ENCODE measurements around the gene CRISPLD2. TPM values are rescaled to one million over a fixed set of nuclear protein-coding genes. Genes with fewer than 3 reads are reported as not detected.

CRISPLD2 gene
- total and polyA plus RNA-seq, 2 donors from 2014 or later, result 4.8 to 108 TPM

DNA sequence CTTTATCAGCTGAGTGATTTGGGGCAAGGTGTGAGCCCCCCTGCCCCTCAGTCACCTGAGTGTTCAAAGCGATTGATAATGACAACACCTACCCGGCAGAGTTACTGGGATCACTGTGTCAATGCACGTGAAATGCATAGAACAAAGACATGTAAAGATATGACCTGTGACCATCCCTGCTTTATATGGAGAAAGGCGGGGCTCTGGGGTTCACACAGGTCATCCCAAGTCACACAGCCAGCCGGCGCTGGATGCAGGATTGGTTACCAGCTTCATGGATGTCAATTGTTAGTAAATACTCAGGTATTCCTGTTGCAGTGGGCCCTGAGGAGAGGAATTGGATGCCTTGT lies 64.4 kb downstream of the CRISPLD2 start:
- TF ChIP-seq, protein P1, sequence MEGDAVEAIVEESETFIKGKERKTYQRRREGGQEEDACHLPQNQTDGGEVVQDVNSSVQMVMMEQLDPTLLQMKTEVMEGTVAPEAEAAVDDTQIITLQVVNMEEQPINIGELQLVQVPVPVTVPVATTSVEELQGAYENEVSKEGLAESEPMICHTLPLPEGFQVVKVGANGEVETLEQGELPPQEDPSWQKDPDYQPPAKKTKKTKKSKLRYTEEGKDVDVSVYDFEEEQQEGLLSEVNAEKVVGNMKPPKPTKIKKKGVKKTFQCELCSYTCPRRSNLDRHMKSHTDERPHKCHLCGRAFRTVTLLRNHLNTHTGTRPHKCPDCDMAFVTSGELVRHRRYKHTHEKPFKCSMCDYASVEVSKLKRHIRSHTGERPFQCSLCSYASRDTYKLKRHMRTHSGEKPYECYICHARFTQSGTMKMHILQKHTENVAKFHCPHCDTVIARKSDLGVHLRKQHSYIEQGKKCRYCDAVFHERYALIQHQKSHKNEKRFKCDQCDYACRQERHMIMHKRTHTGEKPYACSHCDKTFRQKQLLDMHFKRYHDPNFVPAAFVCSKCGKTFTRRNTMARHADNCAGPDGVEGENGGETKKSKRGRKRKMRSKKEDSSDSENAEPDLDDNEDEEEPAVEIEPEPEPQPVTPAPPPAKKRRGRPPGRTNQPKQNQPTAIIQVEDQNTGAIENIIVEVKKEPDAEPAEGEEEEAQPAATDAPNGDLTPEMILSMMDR (IDR thresholded peaks at IDR 0.05; ENCODE audit: borderline replicate concordance, extremely low read depth, insufficient read depth), result no peak
- Histone ChIP-seq H3K9ac (ENCODE audit: low read length in 3 of 3) (no peak overlapping the region), H3K4me1 (ENCODE audit: control insufficient read depth in 2 of 3, insufficient read depth in 2 of 3, low read depth in 1 of 3, low read length in 3 of 3) (no peaks in the 10 kb centered on the region), H3K4me3 (ENCODE audit: low read length in 3 of 3) (no peak overlapping the region), H3K27me3 (ENCODE audit: control insufficient read depth, insufficient read depth, low read length) (no peaks in the 10 kb centered on the region), H3K9me3 (ENCODE audit: control insufficient read depth in 2 of 3, insufficient read depth in 1 of 3, low read length in 3 of 3) (no peaks in the 10 kb centered on the region), H3K36me3 (ENCODE audit: control insufficient read depth in 2 of 3, insufficient read depth in 3 of 3, low read length in 3 of 3) (no peaks in the 10 kb centered on the region), H3K27ac (ENCODE audit: low read depth in 2 of 2, low read length in 2 of 2) (no peak overlapping the region)
- FAIRE-seq, result no peak
- intact Hi-C loops (cut with DNase I), result no loop called here
- no peak for DNase-seq

- TF ChIP-seq, protein P1 (IDR thresholded peaks at IDR 0.05; ENCODE audit: borderline replicate concordance, extremely low read depth, insufficient read depth), result no peak
- DNase-seq (peak in 4 of 5 donors; percentile 61 to 72 (median 68)), FAIRE-seq (no peak)
- Histone ChIP-seq H3K9me3 (ENCODE audit: control insufficient read depth in 2 of 3, insufficient read depth in 1 of 3, low read length in 3 of 3) (no peaks in the 10 kb centered on the region), H3K27me3 (ENCODE audit: control insufficient read depth, insufficient read depth, low read length) (no peaks in the 10 kb centered on the region), H3K36me3 (ENCODE audit: control insufficient read depth in 2 of 3, insufficient read depth in 3 of 3, low read length in 3 of 3) (no peaks in the 10 kb centered on the region), H3K4me1 (ENCODE audit: control insufficient read depth in 2 of 3, insufficient read depth in 2 of 3, low read depth in 1 of 3, low read length in 3 of 3) (no peaks in the 10 kb centered on the region), H3K27ac (ENCODE audit: low read depth in 2 of 2, low read length in 2 of 2) (no peak overlapping the region), H3K4me3 (ENCODE audit: low read length in 3 of 3) (no peak overlapping the region), H3K9ac (ENCODE audit: low read length in 3 of 3) (no peak overlapping the region)
- intact Hi-C loops (cut with DNase I), result no loop called here
Measured at GRCh38 chr16:84884596-84885341, 65.0 kb downstream of the CRISPLD2 start.

DNA sequence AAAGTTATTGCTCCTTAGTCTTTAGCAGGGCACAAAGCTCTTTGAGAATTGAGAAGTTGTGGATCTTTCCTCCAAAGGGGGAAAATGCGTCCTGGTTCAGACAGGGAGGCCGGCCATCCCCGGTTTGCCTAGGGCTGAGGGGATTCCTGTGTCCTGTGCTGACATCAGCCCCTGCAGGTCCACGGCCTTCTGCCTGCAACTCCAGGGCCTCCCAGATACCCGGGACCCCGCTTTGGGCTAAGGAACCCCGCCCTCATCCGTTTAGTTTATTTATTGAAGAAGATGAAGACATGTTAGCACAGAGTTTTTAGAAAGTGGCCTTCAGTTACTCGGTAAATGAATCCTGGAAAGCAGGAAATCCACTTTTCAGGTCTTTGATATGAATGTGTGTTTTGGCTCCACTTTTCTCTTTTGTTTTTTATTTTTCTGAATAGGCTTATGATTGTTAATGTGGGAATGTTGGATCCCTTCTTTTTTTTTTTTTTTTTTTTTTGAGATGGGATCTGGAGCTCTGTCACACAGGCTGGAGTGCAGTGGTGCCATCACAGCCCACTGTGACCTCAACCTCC lies 65.6 kb downstream of the CRISPLD2 start:
- Histone ChIP-seq H3K36me3 (ENCODE audit: control insufficient read depth in 2 of 3, insufficient read depth in 3 of 3, low read length in 3 of 3) (no peaks in the 10 kb centered on the region), H3K4me1 (ENCODE audit: control insufficient read depth in 2 of 3, insufficient read depth in 2 of 3, low read depth in 1 of 3, low read length in 3 of 3) (no peaks in the 10 kb centered on the region), H3K9ac (ENCODE audit: low read length in 3 of 3) (no peak overlapping the region), H3K4me3 (ENCODE audit: low read length in 3 of 3) (no peak overlapping the region), H3K9me3 (ENCODE audit: control insufficient read depth in 2 of 3, insufficient read depth in 1 of 3, low read length in 3 of 3) (no peaks in the 10 kb centered on the region), H3K27me3 (ENCODE audit: control insufficient read depth, insufficient read depth, low read length) (no peaks in the 10 kb centered on the region), H3K27ac (ENCODE audit: low read depth in 2 of 2, low read length in 2 of 2) (no peak overlapping the region)
- TF ChIP-seq, protein P1 (IDR thresholded peaks at IDR 0.05; ENCODE audit: borderline replicate concordance, extremely low read depth, insufficient read depth), result no peak
- FAIRE-seq (no peak), DNase-seq (peak in 2 of 5 donors; percentile 13 to 47)
- intact Hi-C loops (cut with DNase I), result no loop called here

Data from kidney (tissue), 14 donors.